HG03108 (cell line): Measurements from ENCODE around the gene GRM3.

Experiments
- ATAC-seq: cut with Tn5 transposase; IDR thresholded peaks from one replicate; pipeline ENCODE4 v1.9.1; 2021; ENCODE audit warnings: moderate library complexity; ENCODE audit not compliant: unreplicated experiment

The GRM3 gene

DNA sequence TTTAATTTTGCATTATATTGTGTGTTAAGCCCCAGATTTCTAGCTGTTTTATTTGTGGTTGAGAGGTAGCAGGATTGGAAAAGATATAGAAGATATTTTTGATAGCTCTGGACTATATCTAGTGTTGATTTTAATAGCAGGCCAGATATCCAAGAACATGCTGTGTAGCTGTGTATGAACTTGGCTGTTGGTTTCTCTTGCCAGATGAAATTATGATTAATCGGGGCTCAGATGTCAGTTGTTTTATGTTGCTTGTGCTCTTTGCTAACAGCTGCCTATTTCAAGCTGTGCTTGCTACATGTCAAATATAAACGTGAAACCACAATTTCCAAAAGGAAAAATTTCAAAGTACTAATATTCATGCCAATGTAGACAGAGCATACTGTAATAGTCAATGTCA is 141.1 kb downstream of the GRM3 start:
- no peak for ATAC-seq

DNA sequence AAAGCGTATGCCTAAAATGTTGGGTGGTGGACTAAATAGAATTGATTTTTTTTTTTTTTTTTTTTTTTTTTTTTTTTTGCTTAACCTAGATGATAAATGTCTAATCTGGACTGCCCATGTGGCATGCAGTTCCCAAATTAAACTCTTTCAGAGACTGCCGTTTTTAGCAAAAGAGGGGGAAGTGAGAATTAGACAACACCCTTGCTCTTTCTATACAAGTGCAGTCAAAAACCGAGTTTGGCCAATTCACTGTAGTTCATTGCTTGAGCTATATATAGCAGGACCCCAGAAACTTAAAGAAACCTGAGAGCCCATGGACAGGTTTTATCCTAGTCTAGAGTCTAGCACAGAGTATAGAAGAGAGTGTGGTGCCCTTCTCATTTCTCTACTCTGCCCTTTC is 141.9 kb downstream of the GRM3 start:
- peak; percentile 84 for ATAC-seq

DNA sequence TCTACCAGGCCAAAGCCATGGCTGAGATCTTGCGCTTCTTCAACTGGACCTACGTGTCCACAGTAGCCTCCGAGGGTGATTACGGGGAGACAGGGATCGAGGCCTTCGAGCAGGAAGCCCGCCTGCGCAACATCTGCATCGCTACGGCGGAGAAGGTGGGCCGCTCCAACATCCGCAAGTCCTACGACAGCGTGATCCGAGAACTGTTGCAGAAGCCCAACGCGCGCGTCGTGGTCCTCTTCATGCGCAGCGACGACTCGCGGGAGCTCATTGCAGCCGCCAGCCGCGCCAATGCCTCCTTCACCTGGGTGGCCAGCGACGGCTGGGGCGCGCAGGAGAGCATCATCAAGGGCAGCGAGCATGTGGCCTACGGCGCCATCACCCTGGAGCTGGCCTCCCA is 142.7 kb downstream of the GRM3 start:
- ATAC-seq: no peak

DNA sequence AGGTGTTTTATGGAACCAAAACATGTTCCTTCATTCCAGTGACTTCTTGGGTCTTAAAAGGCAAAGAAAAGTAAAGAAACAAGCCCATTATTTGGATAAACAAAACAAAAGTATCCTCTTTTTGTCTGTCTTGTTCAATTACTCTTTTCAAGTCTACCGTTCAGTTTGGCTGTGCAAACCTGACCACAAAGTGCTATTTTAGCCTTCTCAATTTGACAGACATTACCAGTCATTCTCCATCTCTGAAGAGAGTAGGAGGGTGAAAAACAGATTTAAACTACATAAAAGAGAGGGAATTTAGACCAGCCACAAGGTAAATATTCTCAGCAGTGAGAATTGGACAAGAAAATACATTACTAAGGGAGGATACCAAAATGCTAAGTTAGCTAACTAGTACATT is 145.2 kb downstream of the GRM3 start:
- no peak for ATAC-seq

DNA sequence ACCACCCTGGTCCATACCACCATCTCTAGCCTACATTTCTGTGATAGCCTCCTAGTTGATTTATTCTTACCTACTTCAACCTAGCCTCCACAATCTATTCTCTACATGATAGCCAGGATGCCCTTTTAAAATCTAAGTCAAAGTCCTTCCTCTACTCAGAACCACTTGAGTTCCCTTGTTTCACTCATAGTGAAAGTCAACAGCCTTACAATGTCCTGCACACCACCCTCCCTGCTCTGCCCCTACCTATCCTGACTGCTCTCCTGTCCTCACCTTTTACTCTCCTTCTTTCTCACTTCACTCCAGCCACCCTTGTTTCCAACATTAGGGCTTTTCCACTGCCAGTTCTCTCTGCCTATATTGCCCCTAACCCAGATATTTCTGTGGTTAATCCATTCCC is 146.7 kb downstream of the GRM3 start:
- peak; percentile 44 for ATAC-seq

DNA sequence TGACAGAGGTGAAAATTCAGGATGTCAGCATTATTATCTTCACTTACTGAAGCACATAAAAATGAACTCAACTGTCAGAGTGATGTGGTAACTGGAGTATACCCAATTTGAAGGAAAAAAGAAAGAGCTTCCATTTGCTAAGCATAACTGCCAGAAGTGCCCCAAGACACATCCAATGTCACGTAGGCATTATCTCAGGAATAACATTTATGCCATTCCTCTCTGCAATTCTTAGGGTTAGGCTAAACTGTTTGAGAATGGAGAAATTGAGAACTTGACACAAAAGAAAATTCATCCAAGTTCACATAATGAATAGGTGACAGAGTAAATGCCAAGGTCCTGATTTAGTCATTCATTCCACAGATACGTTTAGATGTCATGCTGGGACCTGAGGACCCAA is 148.6 kb downstream of the GRM3 start:
- ATAC-seq: no peak

DNA sequence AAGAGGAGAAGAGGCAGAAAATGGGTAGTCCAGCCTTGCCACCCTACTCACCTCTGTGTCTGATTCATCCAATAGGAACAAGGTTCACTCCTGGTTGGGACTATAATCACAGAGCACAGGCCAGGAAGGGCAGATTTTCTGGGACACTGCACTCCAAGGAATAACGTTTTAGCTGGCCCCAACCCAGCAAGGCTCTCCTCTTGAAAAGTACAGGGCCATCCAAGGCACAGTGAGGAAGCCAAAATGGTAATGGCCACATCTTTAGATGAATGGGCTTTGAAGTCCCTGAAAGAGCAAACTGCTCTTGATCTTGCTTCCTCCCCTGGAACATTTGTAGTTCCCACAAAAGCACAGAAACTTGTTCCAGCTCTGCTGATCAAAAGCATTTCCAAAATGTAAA is 149.4 kb downstream of the GRM3 start:
- no peak for ATAC-seq

DNA sequence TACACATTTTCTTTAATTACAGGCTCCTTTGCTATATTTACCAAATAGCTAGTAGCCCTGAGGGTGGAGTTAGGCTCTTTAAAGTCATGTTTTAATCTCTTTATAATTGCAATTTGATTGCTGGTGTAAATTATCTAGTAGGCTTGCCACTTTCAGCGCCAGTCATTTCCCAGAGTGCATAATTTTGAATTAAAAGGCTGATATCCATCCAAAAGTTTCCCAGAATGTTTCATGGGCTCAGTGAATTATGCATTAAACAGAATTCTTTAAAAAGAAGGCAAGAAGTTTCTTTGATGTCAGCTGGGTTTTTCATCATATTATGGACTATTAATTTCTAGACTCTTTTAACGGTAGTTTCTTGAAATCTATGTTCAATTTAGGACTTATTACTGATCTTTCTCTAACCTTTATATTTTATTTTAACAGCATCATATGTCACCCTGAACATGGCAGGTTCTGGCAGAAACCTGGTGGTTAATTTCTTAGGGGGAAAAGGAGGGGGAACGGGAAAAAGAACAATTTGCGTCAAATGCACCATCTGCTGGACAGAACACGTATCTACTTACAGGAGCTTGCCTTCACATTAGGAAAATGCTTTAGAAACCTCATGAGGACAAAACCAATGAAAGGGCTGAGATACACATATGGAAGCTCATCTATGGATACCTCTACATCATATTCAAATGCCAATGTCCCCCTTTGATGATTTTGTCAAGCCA is 171.1 kb downstream of the GRM3 start:
- no peak for ATAC-seq

DNA sequence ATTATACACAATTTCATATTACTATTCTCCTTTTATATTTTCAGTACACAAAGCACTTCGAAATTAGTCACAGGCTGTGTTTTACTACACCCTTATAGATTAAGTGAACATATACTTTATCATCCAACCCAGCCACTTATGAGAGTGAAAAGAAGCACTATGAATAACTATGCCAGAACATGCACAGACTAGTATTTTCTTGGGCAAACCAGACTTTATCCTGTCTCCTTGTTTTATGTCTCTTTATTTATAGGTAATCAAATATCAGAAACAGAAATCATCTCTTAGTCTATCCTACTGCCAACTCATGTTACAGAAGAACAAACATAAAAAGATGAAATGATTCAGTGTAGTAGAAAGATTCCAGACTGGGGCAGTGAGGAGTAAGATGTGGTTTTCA is 171.8 kb downstream of the GRM3 start:
- no peak for ATAC-seq

DNA sequence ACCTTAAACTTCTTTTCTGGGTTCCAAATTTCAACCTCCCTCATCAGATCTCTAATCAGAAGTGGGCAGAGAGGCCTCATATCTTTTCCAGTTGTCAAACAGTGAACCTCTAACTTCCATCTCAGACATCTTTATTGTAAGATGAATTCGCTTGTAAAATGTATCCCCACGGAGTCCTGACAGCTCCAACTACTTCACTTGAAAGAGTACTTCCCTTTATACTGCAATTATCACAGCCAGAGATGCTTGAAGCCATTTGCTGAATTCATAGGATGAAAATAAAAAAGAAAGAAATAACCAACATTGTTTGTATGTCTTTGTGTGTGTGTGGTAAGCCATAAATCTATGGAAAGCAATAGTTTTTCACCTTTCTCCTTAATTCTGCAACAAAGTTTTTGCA is 175.2 kb downstream of the GRM3 start:
- no peak for ATAC-seq

DNA sequence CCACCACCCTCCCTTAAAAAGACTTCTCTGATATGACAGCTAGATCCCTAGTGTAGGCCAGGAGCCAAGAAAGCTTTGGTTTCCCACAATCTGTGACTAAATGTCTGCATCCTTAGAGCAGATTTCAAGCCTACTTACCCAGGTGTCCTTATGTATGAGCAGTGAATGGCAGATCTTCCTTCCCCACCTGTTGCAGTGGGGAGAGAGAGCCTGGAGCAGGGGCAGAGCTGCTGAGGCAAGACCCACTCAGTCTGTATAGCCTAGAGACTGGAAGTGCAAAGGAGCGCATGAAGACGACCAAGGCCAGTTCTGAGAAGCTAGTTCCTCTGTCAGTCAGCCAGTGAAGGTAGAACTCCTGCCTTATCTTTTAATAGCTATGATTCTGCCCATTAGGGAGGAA is 180.1 kb downstream of the GRM3 start:
- no peak for ATAC-seq

DNA sequence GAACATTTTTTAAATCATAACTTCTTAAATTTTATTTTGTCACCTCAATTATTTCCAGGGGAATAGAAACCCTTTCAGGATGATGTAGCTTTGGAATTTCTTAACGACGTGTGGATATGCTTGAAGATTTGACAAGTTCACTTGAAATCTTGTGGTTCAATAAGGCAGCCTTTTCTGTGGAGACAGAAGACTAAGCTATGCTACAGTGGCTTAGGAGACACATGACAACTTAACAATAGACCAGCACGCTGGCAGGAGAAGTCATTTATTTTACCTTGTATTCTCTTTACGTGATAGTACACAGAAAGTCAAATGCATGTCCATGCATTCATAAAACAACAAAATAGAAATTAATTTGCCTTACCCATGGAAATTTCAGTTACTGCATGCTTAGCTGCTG is 181.6 kb downstream of the GRM3 start:
- no peak for ATAC-seq

DNA sequence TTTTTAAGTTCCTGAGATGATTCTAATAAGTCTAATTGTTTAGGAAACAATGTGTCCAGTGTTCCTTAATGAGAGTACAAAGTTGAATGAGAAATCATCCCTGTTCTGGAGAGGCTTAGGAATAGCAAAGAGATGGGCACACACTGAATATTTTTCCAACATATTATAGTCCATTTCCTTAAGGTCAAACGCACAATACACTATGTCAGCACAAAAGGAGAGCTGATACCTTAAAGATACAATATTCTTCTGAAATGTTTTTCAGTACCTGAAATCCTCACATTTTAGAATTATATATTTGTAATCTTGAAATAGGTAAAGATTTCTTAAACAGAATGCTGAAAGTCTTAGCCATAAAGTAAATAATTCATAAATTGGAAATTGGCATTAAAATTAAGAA is 183.2 kb downstream of the GRM3 start:
- no peak for ATAC-seq

DNA sequence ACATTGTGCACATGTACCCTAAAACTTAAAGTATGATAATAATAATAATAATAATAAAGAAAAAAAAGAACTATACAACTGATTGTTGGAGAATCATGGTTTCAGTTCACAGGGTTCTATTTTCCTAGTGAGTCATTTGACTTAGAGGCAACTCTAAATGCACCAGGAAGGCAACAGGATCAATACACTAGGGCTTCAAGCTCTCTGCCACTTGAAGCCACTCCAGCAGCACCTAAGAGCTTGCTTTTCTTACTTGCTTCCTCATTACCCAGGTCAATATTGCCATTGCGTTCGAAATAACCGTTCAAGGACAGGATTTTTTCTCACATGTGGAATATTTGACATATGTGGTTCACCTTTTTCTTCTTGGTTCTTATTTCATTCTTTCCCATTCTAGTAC is 189.7 kb downstream of the GRM3 start:
- ATAC-seq: no peak

DNA sequence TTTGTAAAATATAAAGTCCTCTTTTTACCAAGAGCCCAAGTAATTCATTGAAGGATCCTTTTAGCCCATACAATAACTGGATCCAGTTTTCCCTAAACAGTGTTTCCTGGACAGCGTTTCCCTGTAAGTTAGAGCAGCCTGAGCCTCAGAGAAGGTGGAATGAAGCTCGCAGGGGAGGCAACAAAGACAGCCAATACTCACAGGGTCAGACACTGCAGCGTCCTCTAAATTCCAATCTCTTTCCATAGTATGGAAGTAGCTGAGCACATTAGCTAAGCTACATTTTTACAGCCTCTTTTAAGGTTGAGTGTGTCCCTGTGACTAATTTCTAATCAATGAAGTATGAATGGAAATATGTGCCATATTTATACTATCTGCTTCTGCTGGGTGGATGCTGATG is 193.5 kb downstream of the GRM3 start:
- ATAC-seq: no peak

DNA sequence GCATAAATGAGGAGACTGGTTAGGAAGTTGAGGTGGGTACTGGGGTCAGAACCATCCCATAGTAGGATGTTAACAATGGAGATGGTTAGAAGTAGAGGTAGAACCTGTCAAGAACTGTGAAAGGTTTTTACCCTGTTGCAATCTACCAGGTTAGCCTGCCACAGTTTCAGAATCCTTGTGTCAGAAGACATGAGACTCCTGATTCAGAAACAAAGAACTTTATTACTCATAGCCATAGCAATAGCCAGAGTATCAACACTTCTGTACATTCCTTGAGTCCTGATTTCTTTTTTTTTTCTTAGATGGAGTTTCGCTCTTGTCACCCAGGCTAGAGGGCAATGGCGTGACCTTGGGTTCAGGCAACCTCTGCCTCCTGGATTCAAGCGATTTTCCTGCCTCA is 200.9 kb downstream of the GRM3 start:
- no peak for ATAC-seq

DNA sequence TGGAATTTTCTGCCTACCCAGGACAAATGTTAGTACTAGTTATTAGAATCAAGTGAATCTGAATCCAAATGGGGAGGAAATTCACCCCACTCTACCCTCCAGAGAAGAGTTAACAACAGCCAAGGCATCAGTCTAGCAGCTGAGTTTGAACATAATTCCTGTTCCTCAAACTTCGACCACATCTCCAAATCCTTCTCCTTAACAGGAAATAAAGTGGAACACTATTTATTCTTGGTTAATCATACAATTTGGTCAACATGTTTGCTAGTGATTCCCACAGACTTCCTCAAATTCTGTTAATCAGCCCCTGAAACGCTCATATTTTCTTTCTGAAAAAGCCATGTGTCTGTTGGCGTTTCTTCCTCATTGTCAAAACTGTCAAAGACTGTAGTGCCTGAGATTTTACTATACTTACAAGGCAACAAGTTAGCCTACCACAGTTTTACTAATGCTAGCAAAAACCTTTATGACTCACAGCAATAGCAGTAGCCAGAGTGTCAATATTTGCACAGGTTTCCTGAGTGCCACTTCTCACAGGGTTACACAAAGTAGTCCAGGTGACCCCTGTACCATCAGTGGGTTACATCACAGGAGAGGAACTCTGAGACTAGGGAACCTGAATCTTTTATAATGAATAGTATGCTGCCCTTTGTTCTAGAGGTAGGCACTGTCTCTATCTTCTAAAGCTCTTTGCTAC is 202.9 kb downstream of the GRM3 start:
- no peak for ATAC-seq

DNA sequence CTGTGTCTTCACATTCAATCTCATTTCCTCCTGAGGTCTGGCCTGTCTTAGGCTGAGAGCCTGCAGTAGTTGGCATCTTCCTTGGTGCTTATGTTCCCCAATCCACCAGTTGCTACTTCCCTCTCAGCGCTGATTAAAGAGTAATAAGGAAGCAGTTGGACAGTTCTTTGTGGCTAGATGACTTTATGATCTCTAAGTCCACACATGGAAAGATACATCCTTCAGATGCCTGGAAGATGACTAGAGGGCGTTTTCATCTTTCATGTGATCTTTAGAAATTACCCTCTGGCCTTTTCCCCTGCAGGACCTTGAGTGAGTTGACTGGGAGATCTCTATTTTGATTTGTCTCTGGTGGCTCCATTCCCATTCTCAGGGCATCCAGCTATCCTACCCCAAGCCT is 204.5 kb downstream of the GRM3 start:
- ATAC-seq: no peak

DNA sequence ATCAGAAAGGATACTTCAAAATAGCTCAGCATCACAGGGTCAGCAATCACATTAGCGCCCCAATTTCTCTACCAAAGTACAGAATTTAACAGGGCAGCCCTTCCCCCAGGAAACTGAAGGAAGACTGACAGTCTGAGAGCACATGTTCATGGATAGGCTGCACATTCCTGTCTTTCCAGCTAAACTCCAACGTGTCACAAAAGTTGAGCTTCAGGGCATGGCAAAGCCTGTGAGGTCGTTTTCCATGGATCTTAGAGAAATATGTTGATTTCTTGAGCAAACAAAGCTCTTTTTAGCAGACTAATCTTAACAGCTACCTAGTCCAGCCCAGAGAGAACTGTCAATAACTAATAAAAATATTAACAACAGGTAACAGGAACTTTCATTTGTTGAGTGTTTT is 207.9 kb downstream of the GRM3 start:
- ATAC-seq: no peak

DNA sequence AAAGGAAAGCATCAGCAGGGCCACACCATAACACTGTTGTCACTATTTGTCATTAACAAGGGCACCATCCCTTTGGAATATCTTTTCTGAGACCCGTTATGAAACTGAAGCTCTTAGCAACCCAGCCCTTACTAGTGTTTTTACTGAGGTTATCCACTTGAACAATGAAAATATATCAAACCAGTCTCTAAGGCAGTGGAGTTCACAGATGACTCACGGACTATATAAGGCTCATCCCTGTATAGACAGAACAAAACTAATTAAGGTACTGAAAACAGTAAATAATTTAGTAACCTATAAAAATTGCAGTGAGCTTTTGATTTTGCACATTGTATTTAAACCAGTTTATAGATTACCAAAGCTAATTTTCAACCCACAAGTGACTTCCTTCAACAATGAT is 219.7 kb downstream of the GRM3 start:
- no peak for ATAC-seq

DNA sequence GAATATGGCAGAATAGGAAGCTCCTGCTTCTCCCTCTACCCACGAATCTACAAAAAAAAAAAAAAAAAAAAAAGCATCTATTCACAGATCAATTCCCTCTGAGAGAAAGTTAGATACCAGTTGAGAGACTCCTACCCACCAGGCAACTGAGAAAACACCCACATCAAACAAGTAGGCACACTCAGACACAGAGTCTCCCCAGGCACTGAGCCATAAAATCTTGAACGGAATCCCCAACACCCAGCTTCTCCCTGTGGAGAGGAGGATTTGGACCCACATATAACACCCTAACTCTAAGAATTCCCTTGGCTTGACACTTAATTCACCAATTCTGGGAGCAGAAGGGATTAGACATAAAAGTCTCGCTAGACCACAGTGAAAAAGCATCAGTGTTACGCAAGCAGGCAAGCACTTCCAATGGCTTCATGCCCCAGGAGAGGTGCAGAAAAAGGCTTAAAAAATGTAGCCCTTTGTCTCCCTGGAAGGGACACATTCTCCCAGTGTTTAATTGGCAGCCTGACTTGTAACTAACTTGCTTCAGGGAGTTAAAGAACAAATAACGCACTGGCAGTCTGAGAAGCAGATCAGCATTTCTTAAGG is 223.6 kb downstream of the GRM3 start:
- no peak for ATAC-seq

DNA sequence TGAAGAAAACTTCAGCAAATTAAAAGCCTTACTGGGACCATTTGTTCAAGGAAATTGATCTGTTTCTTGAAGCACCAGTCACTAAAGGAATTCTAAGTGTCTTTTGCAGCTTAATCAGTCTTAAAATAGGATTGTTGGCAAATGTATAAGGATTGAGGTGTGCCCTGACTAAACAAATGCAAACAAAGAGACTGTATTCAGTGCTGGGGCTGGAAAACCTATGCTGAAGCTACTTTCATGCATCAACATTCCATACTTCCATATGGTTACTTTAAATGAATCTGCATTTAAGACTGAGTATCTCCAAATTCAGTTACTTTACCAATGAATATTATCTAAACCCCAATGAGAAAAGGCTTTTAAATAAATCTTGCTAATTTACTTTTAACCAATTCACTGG is 232.4 kb downstream of the GRM3 start:
- ATAC-seq: no peak

DNA sequence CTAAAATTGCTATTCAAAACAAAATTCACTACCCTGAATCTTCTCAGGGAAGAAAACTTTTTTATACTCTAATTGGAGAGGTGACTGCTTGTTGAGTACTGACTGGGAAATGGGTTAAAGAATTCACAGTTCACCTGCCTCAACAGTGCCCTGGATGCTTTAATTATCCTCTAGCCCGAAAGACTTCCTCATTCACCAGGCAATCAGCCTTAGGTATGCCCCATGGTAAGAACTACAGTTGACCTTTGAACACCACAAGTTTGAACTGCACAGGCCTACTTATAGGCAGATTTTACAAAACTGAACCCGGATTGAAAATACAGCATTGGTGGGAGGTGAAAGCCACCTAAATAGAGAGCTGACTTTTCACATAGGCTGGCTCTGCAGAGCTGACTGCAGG is 240.4 kb downstream of the GRM3 start:
- no peak for ATAC-seq
